GM06990 (cell line): Measurements from ENCODE around the gene TEX11.
"Not testable (repeated sequence)": the region's sequence is repeated elsewhere in the genome, so short reads cannot be mapped to it uniquely, and the experiment has no call there.

ENCODE experiments used
- DNase-seq: peaks from one replicate; pipeline ENCODE4 v3.0.0-alpha.2; 2011; ENCODE audit not compliant: insufficient read length; ENCODE audit errors: extremely low read depth
- H3K27me3 ChIP-seq: replicated peaks from 2 replicates; pipeline ENCODE4 v1.6.0; 2011; ENCODE audit warnings: low read length; ENCODE audit not compliant: control insufficient read depth, insufficient read depth
- H3K36me3 ChIP-seq: 2 replicates; pipeline ENCODE4 v1.5.1; 2011; ENCODE audit warnings: low read length; ENCODE audit not compliant: control insufficient read depth, insufficient read depth
- H3K4me3 ChIP-seq: replicated peaks from 2 replicates; pipeline ENCODE4 v1.5.1; 2011; ENCODE audit warnings: low read depth, mild to moderate bottlenecking, control low read depth, low read length
- CTCF ChIP-seq: IDR thresholded peaks from 2 replicates; pipeline ENCODE4 v1.5.1; 2011; ENCODE audit warnings: low read length, control low read depth, mild to moderate bottlenecking, inconsistent platforms; ENCODE audit not compliant: insufficient read depth, poor library complexity, severe bottlenecking

The TEX11 gene

DNA sequence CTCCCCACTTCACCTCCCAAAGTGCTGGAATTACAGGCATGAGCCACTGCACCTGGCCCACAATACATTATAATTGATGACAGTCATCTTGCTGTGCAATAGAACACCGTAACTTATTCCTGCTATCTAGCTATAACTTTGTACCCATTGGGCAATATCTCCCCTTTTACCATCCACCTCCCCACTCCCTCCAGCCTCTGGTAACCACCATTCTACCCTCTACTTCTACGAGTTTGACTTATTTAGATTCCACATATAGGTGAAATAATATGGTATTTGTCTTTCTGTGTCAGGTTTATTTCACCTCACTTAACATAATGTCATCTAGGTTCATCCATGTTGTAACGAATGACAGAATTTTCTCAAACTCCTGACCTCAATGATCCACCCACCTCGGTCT lies 8.2 kb upstream of the TEX11 start:
- no peak for TF ChIP-seq CTCF
- H3K36me3 ChIP-seq: no peaks in the 10 kb centered on the region
- no peaks in the 10 kb centered on the region for H3K27me3 ChIP-seq
- no peak for DNase-seq
- no peak overlapping the region for H3K4me3 ChIP-seq

GRCh38 chrX:70907900-70908299 lies 611 bp downstream of the TEX11 start:
- no peaks in the 10 kb centered on the region for H3K27me3 ChIP-seq
- no peak for DNase-seq
- no peak overlapping the region for H3K4me3 ChIP-seq
- no peaks in the 10 kb centered on the region for H3K36me3 ChIP-seq
- TF ChIP-seq CTCF: no peak

GRCh38 chrX:70901465-70901864 lies 7.0 kb downstream of the TEX11 start:
- Histone ChIP-seq H3K36me3 (no peaks in the 10 kb centered on the region), H3K27me3 (no peaks in the 10 kb centered on the region), H3K4me3 (no peak overlapping the region)
- no peak for DNase-seq
- TF ChIP-seq CTCF: no peak

GRCh38 chrX:70890441-70890840 lies 18.1 kb downstream of the TEX11 start:
- not testable (repeated sequence) for H3K4me3 ChIP-seq, DNase-seq, H3K27me3 ChIP-seq, H3K36me3 ChIP-seq

- Histone ChIP-seq H3K36me3 (no peaks in the 10 kb centered on the region), H3K27me3 (no peaks in the 10 kb centered on the region), H3K4me3 (no peak overlapping the region)
- DNase-seq: peak; percentile 20
- no peak for TF ChIP-seq CTCF
These were observed 29.6 kb downstream of the TEX11 start for GRCh38 chrX:70878902-70879301.

GRCh38 chrX:70852294-70852693 lies 56.2 kb downstream of the TEX11 start:
- Histone ChIP-seq H3K4me3 (no peak overlapping the region), H3K27me3 (no peaks in the 10 kb centered on the region), H3K36me3 (no peaks in the 10 kb centered on the region)
- no peak for TF ChIP-seq CTCF
- no peak for DNase-seq

DNA sequence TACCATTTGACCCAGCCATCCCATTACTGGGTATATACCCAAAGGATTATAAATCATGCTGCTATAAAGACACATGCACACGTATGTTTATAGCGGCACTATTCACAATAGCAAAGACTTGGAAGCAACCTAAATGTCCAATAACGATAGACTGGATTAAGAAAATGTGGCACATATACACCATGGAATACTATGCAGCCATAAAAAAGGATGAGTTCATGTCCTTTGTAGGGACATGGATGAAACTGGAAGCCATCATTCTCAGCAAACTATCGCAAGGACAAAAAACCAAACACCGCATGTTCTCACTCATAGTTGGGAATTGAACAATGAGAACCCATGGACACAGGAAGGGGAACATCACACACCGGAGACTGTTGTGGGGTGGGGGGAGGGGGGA lies 64.4 kb downstream of the TEX11 start:
- not testable (repeated sequence) for H3K4me3 ChIP-seq, H3K27me3 ChIP-seq, H3K36me3 ChIP-seq, DNase-seq

DNA sequence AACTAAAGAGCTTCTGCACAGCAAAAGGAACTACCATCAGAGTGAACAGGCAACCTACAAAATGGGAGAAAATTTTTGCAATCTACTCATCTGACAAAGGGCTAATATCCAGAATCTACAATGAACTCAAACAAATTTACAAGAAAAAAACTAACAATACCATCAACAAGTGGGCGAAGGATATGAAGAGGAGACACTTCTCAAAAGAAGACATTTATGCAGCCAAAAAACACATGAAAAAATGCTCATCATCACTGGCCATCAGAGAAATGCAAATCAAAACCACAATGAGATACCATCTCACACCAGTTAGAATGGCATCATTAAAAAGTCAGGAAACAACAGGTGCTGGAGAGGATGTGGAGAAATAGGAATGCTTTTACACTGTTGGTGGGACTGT lies 64.9 kb downstream of the TEX11 start:
- not testable (repeated sequence) for H3K36me3 ChIP-seq

More for the DNA sequence above, 64.9 kb downstream of the TEX11 start:
- H3K4me3 ChIP-seq, DNase-seq, H3K27me3 ChIP-seq: not testable (repeated sequence)
